Fibroblast of upper back skin (primary cell): ENCODE measurements around the gene PRELID1.
"Not testable (repeated sequence)": the region's sequence is repeated elsewhere in the genome, so short reads cannot be mapped to it uniquely, and the experiment has no call there.

Experiments used
- DNase-seq: peaks from one replicate; pipeline ENCODE4 v3.0.0-alpha.2; 2013

PRELID1 gene

DNA sequence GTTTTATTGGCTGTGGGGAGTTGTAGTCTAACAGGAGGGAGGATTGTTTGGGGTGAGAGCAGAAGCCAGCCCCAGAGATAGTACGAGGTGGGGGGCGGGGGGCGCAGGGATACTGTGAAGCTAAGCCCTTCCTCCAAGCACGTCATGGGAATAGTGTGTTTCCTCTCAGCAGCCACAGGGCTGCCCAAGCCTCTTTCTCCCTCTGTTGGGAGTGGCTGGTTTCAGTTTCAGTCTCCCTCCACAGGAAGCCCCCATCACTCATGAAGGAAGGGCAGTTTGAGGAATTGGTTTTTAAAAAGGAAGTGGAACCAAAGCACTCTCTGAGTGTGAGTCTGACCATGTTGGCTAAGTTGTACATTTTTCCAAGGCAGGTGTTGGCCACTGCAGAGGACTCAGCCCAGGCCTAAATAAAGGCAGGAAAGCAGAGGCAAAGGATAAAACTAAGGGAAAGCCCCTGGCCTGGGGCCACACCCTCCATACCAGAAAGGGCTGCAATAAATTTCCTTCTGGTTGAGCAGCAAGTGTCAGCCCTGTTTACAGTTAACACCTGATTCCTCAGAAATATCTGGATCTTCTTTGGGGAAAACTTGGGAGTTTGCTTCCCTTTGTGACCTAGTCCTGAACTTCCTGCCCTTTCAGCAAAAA lies 3.2 kb upstream of the PRELID1 start:
- peak; percentile 70 for DNase-seq

DNA sequence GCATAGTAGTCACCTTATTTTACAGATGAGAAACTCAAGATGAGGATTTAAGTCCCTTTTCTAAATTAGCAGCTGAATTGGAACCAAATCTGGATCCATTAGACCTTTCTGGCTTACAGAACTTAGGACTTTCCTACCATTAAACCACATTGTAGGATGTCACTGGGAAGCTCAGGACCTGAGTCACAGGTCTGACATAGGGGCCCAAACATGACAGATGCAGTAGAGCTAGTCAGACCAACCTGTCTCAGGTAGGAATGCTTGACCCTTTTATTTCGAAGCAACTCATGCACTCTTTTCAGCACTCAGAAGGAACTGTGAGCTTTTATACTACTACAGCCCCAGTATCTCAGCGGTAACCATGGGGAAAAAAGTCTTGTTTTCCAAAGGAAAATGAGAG lies 2.6 kb upstream of the PRELID1 start:
- no peak for DNase-seq

DNA sequence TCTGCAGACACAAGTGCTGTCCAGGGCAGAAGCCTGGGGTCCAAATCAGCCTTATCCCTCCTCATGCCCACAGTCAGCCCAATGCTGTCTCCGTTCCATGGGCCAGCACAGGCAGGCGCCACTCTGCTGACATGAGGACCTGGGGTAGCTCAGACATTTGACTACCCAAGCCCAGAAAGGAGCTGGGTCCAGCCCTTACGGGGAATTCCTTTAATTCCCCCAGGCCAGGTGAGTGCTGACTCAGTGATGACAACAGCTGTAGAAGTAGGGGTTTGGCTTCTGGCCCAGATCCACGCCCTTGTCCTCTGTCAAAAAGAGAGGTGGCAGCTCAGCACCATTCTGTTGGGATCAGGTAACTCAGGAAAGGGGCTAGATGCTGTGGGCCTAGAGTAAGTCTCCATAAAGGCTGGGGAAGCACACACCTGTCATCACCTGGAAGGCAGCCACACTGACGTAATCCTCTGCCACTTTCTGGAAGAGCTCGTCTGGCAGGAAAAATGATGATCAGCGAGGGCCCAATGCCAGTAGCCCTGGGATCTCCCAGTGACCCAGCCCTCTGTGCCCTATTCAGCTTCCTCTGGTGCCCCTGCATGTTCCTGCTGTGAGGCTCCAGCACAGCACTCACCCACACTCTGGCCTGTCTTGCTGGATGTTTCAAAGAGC lies 2.0 kb upstream of the PRELID1 start:
- DNase-seq: no peak

DNA sequence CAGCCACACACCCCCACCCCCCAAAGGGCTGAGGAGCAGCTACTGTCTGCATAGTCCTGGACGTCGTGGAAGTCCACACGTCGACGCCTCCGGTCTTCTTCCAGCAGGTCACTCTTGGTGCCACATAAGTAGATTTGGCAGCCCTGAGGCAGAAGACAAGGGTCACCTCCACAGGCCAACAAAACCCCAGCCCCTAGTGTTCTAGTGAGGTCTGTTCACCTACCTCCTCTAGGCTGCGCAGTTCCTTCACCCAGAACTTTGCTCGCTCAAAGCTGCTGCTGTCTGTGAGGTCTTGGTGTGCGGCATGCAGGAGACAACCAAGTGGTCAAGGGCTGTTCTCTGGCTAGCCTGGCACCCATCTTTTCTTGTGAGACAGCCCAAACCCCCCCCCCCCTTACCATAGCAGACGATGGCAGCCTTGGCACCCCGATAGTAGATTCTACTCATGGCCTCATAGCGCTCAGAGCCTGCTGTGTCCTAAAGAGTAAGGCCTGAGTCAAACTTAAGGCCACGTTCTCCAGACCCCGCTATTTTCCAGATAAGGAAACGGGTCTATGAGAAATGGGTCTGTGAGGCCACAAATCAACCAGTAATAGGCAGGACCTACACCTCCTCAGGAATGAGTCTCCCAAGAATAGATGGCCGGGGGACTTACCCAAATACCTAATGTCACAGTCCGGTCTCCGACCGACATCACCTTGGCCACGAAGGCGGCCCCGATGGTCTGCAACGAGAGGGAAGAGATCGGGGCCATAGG lies 1.1 kb upstream of the PRELID1 start:
- no peak for DNase-seq

DNA sequence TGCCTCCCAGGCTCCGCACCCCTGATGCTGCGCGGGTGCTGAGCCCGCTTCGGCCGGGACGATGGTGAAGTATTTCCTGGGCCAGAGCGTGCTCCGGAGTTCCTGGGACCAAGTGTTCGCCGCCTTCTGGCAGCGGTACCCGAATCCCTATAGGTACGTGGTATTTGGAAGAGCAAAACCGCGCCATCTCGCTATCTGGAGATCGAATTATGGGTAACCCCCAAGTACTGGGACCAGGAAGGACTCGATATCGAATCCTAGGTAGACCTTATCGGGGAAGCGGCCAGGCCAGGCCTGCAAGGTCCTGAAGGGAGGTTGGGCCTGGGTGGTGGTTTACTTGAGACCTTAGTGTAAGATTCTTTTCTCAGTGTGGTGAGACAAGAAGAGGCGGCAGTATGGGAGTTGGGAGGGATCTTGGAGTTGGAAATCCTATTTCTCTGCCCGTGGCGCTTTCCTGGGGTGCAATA lies 359 bp downstream of the PRELID1 start:
- no peak for DNase-seq

DNA sequence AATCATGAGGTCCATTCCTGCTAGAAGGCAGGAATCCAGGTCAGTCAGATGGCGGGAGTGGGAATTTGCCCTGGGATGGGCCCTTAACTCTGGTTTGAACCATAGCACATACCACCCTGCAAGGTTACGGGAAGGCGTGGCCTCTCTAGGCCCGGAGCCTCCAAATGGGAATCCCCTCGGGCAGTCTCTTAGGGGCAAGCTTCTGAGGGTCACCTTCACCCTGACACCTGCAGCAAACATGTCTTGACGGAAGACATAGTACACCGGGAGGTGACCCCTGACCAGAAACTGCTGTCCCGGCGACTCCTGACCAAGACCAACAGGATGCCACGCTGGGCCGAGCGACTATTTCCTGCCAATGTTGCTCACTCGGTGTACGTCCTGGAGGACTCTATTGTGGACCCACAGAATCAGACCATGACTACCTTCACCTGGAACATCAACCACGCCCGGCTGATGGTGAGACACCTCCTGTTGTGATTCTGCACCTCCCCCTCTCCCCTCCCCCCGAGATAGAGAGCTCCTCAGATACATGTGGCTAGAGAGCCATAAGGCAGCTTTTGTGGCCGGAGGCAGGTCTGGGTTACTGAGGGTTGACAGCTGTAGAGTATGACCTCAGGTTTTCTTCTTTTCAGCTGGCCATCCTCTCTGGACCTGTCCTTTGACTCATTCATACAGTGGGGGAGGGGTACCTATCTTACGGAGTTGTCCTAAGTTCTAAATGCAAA lies 957 bp downstream of the PRELID1 start:
- DNase-seq: no peak

DNA sequence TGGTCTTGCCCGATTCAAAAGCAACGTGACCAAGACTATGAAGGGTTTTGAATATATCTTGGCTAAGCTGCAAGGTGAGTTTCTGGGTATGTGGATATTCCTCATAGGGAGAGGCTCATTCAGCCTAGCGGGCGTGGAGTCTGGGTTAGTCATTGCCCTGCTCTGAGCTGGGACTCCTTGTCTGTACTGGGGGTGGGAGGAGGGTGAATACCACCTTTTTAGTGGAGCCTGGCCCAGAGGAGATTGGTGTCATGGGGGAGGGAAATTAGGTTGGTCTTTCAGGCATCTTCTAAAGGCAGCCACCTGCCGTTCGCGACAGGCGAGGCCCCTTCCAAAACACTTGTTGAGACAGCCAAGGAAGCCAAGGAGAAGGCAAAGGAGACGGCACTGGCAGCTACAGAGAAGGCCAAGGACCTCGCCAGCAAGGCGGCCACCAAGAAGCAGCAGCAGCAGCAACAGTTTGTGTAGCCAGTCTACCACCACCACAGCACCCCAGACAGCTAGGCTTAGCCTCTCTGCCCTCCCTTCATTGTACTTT lies 2.6 kb downstream of the PRELID1 start:
- DNase-seq: not testable (repeated sequence)

DNA sequence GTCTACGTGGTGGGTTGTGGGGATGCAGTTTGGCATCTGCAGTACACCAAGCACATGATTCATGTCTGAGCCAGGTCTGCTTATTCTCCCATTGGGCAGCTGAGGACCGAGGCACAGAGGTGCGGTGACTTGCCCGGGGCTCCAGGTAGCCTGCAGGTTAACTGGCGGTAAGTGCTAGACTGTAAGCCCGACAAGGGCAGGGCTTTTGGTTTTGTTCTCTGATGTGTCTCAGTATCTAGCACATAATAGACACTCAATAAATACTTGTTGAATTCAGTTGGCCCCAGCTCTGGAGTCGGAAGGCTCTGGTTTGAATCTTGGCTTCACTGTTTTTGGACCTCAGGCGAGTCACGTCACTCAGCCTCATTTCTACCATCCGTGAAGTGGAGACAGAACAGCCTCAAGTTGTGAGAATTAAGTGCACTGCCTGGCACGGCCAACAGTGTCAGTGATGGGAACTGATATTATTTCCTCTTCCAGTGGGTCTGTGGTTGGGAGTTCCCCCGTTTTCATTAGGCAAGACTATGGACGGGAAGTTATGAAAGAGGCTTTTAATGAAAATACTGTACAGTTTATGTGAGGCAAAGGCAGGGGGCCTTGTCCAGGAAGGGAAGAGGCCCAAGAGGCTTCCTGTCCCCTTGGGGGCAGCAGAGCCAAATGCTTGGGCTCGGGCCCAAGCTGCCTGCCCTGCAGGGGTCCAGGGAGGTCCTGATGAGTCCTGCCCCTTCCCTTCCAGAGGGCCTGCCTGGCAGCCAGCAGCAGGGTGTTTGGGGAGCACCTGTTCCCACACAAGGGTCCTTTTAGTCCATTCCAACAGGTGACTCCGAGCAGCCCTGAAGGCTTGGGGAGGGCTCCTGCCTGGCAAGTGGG lies 3.3 kb downstream of the PRELID1 start:
- no peak for DNase-seq

DNA sequence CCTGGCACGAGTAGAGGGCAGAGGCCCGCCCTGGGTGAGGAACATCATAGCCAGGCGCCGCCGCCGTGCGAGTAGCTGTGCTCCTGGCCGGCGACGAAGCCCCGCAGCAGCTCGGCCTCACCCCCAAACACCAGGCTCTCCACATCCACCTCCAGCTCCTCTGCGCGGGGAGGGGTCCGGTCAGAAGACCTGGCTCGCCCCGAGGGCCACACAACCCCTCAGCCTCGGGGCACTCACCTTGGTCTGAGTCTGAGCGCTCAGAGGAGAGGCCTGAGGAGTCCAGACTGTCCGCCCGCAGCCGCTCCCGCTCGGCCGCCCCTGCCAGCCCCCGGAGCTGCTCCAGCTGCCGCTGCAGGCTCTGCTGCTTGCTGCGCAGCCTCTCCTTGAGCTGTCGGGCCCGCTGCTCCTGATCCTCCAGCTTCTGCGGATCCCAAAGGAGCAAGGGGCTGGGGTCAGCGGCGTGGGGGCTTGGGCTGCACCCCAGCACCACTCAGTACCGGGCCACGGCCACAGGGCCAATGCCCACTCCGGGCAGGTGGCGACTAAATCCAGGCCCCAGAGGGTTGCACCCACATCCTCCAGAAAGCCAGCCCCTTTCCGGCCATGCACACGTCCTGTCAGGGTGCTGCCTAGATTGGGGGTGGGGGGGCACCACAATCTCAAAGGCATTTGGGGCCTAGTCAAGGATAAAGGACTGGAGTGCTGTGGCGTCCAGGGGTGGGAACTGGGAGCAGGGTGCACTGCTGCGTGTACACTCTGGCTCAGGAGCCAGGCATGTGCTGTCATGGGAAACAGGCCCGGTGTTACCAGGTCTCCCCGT lies 4.2 kb downstream of the PRELID1 start:
- no peak for DNase-seq

DNA sequence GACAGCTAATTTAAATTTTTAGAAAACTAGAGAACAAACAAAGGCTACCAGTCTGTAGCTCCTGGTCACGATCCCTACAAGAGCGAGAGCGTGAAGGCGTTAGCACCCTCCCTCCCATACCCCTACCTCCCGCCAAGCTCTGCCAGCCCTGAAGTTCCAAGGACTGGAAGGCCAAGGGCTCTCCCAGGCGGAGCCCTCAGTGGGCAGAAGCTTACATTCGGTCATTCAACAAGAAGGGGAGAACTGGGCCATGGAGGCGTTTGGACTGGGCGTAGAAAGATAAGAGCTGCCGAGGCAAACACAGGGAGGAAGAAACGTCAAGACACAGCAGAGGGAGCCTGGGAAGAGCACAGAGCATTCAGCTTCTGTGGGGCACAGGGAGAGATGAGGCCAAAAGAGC lies 5.1 kb downstream of the PRELID1 start:
- DNase-seq: no peak

DNA sequence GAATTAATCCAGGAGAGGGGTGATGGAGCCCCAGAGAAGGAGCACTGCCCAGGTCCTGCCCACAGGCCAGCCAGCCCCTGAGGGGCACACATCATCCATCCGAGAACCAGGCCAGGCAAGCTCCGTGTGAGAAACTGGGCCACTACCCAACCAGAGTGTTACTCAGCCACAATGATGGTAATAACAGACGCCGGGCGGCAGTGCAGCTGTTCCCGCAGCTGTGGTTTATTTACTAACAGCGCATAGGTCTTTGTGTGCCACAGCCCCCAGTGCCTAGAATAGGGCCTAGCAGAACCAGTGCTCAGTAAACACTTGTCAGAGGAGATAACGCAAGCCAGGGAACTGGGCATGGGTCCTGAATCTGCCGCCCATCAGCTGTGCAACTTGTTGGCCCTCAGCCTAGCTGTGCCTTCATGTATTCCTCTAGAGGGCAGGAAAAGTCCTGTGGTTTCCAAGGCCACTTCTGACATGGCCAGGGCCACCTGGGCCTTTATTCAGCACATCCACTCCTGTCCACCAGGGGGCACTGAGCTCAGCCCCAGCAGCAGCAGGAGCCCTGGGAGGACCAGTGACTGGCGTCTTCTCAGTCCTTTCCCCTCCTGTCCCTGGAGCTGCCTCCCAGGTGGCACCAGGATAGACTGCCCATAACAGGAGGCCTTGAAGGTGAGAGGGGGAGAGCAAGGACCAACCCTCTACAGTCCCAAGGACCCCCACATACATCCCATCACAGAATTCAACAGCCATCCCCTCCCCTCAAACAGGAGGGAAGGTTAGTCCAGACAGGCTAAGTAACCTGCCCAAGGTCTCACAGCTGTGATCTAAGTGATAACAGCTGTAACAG lies 6.0 kb downstream of the PRELID1 start:
- peak; percentile 56 for DNase-seq

DNA sequence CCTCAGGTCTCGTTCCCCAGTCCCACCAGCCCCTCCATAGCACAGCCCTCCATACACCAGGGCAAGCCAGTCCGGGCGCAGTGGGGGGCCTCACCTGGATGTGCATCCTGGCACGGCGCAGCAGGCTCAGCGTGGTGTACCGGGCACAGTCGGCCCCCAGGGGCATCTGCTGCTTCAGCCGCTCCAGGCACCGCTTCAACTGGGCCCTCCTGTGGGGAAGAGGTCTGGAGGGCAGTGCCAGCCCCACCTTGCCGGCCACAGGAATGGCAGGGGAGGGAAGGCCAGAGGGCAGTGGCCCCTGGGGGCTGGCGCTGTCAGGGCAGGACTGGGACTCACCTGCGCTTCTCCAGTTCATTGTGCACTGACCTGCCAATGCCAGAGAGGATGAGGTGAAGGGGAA lies 6.7 kb downstream of the PRELID1 start:
- DNase-seq: no peak

DNA sequence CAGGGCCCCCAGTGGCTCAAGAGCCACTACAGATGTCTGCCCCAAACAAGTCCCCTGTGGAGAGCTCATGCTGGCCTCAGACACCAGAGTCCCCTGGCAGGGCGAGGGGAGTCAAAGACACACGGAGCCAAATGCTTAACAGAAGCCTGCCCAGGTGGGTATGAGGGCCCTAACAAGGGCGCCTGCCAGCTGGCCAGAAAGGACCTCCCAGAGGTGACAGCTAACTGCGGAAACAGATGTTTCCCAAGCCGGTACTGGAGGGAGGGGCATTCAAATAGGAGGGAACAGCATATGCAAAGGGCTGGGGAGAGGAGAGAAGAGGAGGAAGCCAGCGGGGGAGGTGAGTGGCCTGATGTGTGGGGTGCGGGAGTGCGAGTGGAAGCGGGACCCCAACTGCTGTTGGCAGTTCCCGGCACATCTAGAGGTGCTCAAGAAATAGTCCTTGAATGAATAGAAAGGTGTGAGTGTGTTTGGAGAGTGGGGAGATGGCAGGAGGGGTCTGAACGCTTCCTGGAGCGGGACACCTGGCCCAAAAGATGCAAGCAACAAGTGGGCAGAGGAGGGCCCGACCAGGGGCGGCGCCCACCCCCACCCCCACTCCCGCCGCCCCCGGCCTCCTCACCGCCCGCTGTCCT lies 7.3 kb downstream of the PRELID1 start:
- no peak for DNase-seq

DNA sequence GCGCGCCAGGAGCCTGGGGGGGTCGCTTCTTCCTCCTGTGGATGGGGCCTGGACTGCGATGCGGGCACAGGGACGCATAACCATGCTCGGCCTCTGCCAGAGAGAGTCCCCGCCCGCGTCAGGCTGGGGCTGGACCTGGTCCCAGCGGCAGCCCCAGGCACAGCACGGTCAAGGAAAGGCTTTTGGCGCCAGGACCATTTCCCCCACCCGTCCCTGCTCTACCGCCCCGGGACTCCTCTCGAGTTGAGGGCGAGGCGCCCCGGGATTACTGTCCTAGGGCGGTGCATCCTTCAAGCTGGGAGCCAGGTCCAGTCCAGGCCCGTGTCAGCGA lies 7.8 kb downstream of the PRELID1 start:
- no peak for DNase-seq

DNA sequence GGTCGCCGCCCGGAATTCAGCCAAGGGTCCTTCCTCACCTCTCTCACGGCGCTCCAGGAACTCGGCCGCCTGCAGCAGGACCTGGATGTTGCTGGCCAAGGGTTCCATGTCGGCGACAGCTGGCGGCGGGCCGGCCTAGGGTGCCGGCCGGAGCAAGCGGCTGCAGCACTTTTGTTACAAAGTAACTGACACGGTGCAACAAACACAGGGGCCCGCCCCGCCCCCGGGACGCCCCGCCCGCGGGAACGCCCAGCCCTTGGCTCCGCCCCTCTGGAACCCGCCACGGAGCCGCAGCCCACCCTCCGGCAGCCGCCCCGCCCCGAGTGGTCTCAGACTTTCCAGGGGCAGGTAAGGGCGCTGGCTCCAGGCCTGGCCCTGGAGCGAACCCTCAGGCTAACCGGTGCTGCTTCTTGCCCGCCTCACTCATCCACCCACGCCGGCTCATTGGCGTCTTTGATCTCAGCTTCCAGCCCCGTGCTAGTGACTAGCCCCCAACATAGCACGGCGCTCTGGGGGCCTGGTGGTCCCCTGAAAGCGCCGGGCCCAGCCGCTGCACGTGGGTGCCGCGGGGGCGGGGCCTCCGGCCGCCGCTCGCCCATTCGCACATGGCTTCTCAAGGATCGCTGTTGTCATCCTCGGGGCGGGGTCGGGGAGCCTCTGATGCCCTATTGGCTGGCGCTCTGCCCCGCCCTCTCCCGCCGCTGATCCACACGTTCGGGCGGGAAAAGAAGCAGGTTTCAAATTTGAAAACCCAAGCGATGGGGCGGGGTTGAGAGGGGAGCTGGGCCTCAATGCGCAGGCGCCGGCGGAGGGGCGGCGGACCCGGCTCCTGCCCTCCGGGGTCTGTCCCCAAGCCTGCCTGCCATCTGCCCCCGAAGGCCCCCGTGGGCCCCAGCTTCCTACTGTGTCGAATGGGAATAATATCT lies 8.4 kb downstream of the PRELID1 start, which contains the start of gene MXD3:
TSS of gene MXD3 (minus strand) at position 176 of the 926 bp plus-strand sequence. CDS start at position 108, 68 bp downstream.
- peak; percentile 95 for DNase-seq

DNA sequence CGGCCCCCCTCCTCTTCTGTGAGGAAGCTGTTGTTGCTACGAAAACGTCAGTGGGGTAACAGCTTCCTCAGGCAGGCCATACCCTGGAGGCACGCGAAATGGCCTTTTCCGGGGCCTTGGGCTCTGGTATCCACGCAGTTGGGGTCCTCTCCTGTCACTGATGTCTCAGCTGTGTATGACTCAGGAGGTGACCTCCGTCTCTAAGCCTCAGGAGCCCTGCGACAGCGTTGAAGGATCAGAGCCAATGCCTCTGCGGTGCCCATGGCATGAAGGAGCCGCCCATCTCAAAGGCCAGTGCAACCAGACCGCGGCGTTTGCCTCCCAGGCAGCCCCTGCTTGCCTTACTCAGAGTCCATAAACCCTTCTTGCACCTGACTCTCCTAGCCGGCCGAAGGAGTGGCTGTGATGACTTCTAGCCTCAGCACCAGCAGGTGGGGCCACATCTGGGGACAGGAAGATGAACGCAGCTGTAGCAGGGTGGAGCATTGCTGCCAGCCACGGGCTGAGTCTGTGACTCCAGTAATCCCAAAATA lies 9.1 kb downstream of the PRELID1 start:
- no peak for DNase-seq

DNA sequence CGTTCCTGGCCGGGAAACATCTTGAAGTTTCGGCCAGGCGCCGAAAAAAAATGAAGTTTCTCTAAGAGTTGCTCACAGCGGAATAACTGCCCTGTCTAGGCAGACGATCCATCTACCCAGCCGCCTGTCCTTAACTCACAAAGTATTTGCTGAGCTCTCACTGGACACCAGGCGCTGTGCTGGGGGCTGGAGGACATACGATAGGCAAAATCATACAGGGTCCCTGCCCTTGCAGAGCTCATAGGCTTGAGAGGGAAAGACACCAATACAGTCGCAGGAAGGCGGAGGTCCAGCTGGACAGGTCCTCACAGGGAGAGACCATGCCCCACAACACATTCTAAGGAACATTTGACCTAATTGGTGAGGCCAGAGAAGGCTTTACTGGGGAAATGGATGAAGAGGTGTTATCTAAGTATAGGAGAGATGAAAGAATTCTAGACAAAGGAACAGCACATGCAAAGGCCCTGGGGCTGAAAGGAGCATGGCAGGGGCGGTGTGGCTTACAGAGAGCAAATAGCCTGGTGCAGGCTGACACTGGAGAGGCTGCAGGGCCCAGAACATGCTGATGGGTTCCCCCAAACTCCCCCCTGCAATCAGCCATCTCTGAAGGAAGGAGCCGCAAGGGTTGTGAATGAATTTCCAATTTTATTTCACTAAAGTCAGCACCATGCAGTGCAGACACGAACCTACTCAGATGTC lies 10.1 kb downstream of the PRELID1 start:
- DNase-seq: no peak
